HL-60 (cell line): ENCODE results near the gene COL6A3.

ENCODE experiments used
- DNase-seq, 2 experiments: peaks; one replicate each; pipeline ENCODE4 v3.0.0-alpha.2; 2010 to 2020; ENCODE audit warnings: low read depth in 1 of 2, low spot score in 1 of 2
- H3K27ac ChIP-seq: fragments of 250-450 bp; sonication (Bioruptor Pico); replicated peaks from 2 replicates; pipeline ENCODE4 v1.5.1; 2020; ENCODE audit warnings: mild to moderate bottlenecking, moderate library complexity
- H3K27me3 ChIP-seq: fragments of 250-450 bp; sonication (Bioruptor Pico); 2 replicates; pipeline ENCODE4 v1.5.1; 2021; ENCODE audit warnings: mild to moderate bottlenecking, moderate library complexity; ENCODE audit not compliant: insufficient read depth, poor library complexity, severe bottlenecking
- H3K4me3 ChIP-seq: replicated peaks from 2 replicates; pipeline ENCODE4 v1.5.1; 2011; ENCODE audit warnings: mild to moderate bottlenecking, control low read depth, low read length; ENCODE audit not compliant: insufficient read depth
- CTCF ChIP-seq: IDR thresholded peaks from one replicate; pipeline ENCODE4 v1.5.1; 2011; ENCODE audit warnings: low read length, control low read depth, inconsistent platforms; ENCODE audit not compliant: insufficient read depth
- GABPA ChIP-seq: IDR thresholded peaks from 2 replicates; pipeline ENCODE4 v1.6.1; 2012; ENCODE audit warnings: low read depth
- POLR2AphosphoS5 ChIP-seq: IDR thresholded peaks from 2 replicates; pipeline ENCODE4 v1.6.1; 2012; ENCODE audit warnings: low read depth
- SPI1 ChIP-seq: IDR thresholded peaks from 2 replicates; pipeline ENCODE4 v1.6.1; 2012; ENCODE audit warnings: low read depth, mild to moderate bottlenecking, borderline replicate concordance
- TF ChIP-seq, protein P1 (sequence below): IDR thresholded peaks from 2 replicates; pipeline ENCODE4 v1.6.1; 2012; ENCODE audit warnings: low read depth; ENCODE audit not compliant: insufficient replicate concordance

COL6A3 gene

DNA sequence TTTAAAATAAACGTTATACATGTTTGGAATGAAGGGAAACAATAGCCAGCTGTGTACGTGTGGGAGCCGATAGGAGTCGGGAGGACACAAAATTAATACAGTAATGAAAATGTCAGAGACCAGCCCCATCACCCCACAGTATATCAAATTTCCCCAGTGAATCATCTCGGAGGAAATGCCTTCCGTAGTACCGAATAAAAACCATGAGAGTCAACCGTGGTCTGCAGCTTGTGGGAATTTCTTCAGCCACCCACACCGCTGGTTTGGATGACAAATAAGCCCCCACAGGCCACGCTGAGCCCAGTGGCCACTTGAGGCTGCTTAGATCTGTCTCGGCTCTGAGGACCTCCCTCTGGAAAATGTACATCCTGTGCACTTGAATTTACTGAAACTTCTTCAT, 133.7 kb downstream of the COL6A3 start:
- Histone ChIP-seq H3K27ac (no peak overlapping the region), H3K27me3 (no peaks in the 10 kb centered on the region), H3K4me3 (no peak overlapping the region)
- TF ChIP-seq, protein P1, sequence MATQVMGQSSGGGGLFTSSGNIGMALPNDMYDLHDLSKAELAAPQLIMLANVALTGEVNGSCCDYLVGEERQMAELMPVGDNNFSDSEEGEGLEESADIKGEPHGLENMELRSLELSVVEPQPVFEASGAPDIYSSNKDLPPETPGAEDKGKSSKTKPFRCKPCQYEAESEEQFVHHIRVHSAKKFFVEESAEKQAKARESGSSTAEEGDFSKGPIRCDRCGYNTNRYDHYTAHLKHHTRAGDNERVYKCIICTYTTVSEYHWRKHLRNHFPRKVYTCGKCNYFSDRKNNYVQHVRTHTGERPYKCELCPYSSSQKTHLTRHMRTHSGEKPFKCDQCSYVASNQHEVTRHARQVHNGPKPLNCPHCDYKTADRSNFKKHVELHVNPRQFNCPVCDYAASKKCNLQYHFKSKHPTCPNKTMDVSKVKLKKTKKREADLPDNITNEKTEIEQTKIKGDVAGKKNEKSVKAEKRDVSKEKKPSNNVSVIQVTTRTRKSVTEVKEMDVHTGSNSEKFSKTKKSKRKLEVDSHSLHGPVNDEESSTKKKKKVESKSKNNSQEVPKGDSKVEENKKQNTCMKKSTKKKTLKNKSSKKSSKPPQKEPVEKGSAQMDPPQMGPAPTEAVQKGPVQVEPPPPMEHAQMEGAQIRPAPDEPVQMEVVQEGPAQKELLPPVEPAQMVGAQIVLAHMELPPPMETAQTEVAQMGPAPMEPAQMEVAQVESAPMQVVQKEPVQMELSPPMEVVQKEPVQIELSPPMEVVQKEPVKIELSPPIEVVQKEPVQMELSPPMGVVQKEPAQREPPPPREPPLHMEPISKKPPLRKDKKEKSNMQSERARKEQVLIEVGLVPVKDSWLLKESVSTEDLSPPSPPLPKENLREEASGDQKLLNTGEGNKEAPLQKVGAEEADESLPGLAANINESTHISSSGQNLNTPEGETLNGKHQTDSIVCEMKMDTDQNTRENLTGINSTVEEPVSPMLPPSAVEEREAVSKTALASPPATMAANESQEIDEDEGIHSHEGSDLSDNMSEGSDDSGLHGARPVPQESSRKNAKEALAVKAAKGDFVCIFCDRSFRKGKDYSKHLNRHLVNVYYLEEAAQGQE, result no peak
- TF ChIP-seq GABPA (no peak), SPI1 (no peak), CTCF (no peak), POLR2AphosphoS5 (no peak)
- DNase-seq, result no peak

- no peak for DNase-seq
- Histone ChIP-seq H3K27me3 (no peaks in the 10 kb centered on the region), H3K4me3 (no peak overlapping the region), H3K27ac (no peak overlapping the region)
- TF ChIP-seq CTCF (no peak), SPI1 (no peak)
- TF ChIP-seq, protein P1, result no peak
Observed at GRCh38 chr2:237279012-237279768, 134.8 kb downstream of the COL6A3 start.

GRCh38 chr2:237278568-237278967, 135.4 kb downstream of the COL6A3 start:
- no peak overlapping the region for H3K4me3 ChIP-seq
- no peak for DNase-seq
- no peak overlapping the region for H3K27ac ChIP-seq

More at GRCh38 chr2:237278568-237278967, 135.4 kb downstream of the COL6A3 start:
- TF ChIP-seq CTCF, result no peak
- no peak for TF ChIP-seq POLR2AphosphoS5
- no peak for TF ChIP-seq GABPA
- TF ChIP-seq SPI1, result no peak
- TF ChIP-seq, protein P1, result no peak
- peaks cover 6% of the 10 kb centered on the region for H3K27me3 ChIP-seq
